Fibroblast of pulmonary artery (primary cell): ENCODE data around the gene ADGRF1.

Source experiments
- DNase-seq: peaks from one replicate; pipeline ENCODE4 v3.0.0-alpha.2; 2010; ENCODE audit warnings: low read depth
- H3K4me3 ChIP-seq: replicated peaks from 2 replicates; pipeline ENCODE4 v1.5.1; 2011; ENCODE audit warnings: low read depth, mild to moderate bottlenecking, control low read depth, low read length, moderate library complexity
- TF ChIP-seq, protein P1 (sequence below): IDR thresholded peaks from 2 replicates; pipeline ENCODE4 v1.5.1; 2011; ENCODE audit warnings: mild to moderate bottlenecking, control low read depth, low read length, inconsistent platforms; ENCODE audit errors: missing control alignments

The ADGRF1 gene

DNA sequence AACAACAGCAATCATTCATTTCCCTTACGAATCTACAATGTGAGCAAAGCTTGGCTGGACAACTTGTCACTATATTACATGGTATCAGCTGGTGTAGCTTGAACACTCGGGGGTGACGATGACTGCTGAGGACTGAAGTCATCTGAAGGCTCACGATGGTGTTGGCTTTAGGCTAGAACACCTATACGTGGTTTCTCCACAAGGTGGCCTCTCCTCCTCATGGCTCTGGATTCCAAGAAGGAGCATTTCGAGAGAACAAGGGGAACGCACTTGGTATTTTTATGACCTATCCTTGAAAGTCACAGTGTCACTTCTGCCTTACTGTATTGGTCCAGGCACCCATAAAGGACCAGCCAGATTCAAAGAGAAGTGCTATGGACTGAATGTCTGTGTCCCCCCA is 37.5 kb upstream of the ADGRF1 start:
- TF ChIP-seq, protein P1, sequence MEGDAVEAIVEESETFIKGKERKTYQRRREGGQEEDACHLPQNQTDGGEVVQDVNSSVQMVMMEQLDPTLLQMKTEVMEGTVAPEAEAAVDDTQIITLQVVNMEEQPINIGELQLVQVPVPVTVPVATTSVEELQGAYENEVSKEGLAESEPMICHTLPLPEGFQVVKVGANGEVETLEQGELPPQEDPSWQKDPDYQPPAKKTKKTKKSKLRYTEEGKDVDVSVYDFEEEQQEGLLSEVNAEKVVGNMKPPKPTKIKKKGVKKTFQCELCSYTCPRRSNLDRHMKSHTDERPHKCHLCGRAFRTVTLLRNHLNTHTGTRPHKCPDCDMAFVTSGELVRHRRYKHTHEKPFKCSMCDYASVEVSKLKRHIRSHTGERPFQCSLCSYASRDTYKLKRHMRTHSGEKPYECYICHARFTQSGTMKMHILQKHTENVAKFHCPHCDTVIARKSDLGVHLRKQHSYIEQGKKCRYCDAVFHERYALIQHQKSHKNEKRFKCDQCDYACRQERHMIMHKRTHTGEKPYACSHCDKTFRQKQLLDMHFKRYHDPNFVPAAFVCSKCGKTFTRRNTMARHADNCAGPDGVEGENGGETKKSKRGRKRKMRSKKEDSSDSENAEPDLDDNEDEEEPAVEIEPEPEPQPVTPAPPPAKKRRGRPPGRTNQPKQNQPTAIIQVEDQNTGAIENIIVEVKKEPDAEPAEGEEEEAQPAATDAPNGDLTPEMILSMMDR = peak; percentile 26
- no peak overlapping the region for H3K4me3 ChIP-seq
- DNase-seq = no peak

DNA sequence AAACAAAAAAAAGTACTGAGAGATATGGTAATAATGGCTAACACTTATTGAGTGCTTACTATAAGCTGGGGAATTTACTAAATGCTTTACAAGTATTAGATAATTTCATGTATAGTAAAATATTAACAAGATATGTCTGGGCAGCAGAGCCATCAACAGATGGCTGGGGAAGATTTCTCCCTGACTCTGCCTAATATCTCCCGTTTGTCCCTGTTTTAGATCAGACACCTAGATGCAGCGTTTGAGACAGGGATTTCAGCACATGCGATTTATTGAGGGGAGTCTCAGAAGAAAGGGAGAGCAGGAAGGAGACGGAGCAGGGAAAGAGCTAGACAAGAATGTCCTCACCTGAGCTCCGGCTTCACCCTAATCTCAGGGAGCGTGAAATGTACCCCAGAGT is 36.9 kb upstream of the ADGRF1 start:
- DNase-seq = no peak
- TF ChIP-seq, protein P1 = no peak
- no peak overlapping the region for H3K4me3 ChIP-seq

DNA sequence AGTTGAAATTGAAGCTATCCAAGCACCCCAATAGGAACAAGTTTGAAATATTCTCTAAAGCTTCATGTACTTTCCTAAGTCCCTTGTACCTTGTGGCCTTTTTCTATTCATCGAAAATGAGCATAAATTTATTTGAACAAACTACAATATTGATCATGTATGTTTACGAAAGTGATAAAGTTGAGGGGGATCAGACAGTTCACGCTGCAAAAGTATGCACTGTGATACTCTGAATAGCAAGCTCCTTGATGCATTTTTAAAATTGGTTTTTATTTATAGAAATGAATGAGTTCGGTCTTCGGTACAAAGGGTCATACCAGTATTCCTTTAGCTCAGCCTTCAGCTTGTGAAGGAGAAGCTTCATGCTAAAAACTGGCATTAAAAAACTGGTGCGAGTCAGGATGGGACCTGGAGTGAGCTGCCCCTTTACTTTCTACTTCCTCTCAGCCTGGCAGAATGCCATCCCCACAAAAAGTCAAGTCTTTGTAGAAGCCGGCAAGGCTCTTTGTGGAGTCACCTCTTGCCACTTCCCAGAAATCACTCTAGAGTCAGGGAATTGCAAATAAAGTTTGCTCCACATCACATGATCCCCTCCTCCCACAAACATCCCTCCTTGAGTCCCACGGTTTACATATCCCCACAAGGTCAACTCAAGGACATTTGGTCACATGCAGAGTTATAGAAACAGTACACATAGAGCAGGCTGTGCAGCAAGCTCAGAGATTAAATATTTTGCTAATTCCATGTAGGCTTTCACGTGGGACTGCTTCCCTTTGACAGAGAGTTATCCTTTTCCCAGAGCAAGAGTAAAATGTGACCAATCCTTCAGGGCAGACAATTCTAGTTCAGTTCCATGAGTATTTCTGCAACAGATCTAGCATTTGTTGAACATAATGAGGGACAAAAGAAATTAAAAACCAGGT is 34.6 kb upstream of the ADGRF1 start:
- H3K4me3 ChIP-seq = no peak overlapping the region
- TF ChIP-seq, protein P1 = no peak
- peak; percentile 35 for DNase-seq

DNA sequence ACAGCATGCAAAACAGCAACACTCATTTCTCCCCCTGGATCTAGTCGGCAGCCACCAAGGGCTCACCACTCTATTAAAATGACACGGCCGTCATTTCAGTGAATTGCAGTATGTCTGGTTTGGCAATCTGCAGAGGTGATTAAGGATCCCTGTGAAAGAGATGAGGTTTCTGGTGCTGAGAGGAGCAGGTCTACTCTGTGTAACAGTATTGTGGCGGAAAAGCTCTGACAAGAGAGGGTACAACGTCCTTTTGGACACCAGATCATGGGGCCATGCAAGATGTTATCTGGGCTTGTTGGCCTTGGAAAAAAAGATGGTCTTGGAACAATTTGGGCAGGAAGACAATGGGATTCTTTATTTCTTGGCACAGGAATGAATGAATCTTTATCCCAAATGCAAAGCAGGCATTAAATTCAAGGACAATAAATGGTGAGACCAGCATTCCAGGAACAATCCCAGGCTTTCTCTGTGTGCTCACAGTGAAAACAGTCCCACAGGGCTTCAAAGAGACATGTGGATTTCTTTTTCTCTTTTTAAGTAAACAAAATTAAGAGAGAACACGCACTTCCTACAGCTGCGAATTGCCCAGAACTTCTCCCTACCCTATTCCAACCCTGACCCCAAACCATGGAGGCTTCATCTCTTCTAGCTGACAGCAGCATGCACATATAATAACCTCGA is 33.7 kb upstream of the ADGRF1 start:
- DNase-seq = no peak
- no peak overlapping the region for H3K4me3 ChIP-seq
- TF ChIP-seq, protein P1 = no peak

DNA sequence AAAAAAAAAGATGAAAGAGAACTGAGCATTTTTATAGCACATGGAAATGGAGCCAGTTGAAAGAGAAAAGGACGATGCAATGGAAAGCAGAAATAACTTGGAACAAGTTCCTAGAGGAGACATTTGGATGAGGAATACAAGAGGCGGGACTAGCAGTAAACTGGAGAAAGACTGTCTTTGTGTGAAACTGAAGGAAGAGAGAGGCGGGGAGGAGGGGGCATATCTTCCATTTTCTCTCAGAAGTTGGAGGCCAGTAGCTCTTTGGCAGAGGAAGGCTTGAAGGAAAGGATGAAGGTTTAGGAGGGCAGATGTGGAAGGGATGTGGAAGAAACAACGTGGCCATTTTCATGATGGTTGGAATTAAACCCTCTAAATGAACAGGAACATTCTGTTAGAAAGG is 33.0 kb upstream of the ADGRF1 start:
- DNase-seq = no peak
- H3K4me3 ChIP-seq = no peak overlapping the region
- TF ChIP-seq, protein P1 = no peak

DNA sequence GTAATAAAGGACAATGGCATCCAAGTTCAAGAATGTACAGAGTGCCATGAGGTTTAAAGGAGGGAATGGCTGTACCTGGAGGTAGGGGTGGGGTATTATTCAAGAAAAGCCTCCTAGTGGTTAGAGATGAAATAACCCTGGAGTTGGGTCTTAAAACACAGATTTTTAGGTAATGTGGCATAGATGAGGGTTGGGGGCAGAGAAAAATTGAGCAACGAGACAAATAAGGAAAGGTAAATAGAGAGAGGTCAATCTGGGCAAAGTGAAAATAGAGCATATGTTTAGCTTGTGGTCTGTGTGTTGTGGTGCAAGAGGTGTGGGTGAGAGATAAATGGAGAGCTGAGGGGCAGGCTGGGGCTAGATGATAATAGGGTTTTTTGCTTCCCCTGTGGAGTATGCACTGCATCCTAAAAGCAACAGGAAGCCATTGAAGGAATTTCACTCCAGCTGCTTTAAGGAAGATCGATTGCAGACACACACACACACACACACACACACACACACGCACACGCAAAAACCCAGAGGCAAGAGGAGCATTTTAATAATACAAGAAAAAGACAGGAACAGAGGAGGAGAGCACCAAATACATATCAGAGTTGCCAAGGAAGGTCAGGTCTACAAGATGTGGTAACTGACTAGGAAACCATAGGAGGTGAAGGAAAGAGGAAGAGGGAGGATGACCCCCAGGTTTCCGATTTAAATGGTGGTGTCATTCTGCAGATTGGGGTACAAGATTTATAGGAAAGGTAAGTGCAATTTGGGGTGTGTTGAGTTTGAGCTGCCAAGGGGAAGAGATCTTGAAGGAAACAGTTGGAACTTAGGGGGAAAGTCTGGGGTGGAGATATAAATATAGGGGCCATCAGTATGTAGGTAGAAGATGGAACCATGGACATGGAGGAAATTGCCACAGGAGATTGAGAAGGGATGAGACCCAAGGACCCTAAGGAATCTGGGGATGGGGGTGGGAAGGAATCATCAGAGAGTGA is 31.3 kb upstream of the ADGRF1 start:
- no peak for DNase-seq
- TF ChIP-seq, protein P1 = peak; percentile 36
- H3K4me3 ChIP-seq = no peak overlapping the region
